GM19324 (cell line): ENCODE results near the gene ADAM15.

Experiments
- ATAC-seq: cut with Tn5 transposase; IDR thresholded peaks from one replicate; pipeline ENCODE4 v1.9.1; 2021; ENCODE audit warnings: mild to moderate bottlenecking, moderate library complexity; ENCODE audit not compliant: unreplicated experiment, low FRiP score

The ADAM15 gene, protein sequence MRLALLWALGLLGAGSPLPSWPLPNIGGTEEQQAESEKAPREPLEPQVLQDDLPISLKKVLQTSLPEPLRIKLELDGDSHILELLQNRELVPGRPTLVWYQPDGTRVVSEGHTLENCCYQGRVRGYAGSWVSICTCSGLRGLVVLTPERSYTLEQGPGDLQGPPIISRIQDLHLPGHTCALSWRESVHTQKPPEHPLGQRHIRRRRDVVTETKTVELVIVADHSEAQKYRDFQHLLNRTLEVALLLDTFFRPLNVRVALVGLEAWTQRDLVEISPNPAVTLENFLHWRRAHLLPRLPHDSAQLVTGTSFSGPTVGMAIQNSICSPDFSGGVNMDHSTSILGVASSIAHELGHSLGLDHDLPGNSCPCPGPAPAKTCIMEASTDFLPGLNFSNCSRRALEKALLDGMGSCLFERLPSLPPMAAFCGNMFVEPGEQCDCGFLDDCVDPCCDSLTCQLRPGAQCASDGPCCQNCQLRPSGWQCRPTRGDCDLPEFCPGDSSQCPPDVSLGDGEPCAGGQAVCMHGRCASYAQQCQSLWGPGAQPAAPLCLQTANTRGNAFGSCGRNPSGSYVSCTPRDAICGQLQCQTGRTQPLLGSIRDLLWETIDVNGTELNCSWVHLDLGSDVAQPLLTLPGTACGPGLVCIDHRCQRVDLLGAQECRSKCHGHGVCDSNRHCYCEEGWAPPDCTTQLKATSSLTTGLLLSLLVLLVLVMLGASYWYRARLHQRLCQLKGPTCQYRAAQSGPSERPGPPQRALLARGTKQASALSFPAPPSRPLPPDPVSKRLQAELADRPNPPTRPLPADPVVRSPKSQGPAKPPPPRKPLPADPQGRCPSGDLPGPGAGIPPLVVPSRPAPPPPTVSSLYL

DNA sequence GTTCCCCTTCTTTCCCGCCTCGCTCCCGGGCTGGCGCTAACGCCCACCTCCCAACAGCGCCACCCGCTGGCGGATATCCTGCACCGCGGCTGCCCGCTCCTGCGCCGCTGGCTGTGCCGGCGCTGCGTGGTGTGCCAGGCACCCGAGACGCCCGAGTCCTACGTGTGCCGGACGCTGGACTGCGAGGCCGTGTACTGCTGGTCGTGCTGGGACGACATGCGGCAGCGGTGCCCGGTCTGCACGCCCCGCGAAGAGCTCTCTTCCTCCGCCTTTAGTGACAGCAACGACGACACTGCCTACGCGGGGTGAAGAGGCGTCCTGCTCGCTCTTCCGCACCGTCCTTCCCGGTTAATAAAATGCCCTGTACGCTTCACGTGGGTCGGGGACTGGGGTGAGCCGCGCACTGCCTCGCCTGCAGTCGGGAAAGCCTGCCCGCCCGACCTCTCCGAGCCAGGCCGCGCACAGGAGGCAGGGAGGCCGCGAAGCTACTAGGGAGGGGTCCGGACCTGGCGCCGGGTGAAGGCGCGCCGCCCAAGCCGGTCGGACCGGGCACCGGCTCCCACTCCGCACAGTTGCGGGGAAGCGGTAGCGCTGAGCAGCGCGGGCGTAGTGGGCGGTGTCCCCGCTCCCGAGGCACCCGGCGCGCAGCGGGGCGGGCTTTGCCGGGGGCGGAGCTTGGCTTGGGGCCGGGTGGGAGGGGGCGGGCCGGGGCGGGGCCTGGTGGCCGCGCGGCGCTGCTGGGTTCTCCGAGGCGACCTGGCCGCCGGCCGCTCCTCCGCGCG lies at the start of gene ADAM15:
Gene ADAM15 (plus strand): TSS at position 757 of the 782 bp plus-strand sequence. CDS start 71 bp downstream, outside the sequence.
- ATAC-seq = peak; percentile 62

DNA sequence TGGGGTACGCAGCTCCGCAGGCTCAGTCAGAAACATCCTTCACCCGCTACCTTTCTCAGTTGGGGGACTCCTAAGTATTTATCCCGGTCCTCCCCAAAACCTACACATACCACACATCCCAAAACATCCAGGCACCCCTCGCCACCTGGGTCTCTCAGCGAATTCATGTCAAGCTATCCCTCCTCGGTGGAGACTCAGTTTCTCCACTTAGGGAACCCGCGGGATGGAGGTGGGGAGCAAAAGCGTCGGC lies 49.8 kb upstream of the ADAM15 start:
- peak; percentile 4 for ATAC-seq

DNA sequence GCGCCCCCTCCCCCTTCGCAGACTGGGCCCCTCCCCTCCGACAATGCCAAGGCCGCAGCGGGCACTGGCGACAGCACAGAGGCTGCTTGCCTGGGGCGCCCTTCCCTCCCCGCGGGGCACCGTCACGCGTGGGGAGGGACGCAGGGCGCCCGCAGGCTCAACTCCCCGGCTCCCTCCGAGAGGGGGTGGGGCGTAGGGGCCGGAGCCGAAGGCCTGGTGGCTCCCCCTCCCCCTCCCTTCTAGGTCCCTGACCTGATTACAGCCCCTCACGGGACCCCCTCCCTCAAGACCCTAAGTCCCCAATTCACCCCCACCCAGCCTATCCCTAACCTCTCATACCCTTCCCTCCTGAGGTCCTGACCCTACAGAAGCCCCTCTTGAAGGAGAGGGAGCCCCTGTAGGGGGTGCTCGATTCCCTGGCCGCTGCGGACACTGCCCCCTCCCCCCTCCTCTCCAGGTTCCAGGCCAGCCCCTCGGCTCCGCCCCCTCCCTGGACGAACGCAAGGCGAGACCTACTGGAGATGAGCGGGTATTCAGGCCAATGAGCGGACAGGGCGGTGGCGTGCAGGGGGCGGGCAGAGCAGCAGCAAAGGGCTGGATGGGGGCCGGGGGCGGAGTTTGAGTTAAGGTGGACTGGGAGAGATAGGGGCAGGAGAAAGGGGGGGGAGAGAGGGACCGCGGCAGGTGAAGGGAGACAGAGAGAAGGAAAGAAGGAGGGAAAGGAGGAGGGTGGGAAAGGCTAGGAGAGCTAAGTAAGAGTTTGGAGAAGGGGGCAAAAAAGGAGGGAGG lies 49.2 kb upstream of the ADAM15 start:
- ATAC-seq = peak; percentile 65

DNA sequence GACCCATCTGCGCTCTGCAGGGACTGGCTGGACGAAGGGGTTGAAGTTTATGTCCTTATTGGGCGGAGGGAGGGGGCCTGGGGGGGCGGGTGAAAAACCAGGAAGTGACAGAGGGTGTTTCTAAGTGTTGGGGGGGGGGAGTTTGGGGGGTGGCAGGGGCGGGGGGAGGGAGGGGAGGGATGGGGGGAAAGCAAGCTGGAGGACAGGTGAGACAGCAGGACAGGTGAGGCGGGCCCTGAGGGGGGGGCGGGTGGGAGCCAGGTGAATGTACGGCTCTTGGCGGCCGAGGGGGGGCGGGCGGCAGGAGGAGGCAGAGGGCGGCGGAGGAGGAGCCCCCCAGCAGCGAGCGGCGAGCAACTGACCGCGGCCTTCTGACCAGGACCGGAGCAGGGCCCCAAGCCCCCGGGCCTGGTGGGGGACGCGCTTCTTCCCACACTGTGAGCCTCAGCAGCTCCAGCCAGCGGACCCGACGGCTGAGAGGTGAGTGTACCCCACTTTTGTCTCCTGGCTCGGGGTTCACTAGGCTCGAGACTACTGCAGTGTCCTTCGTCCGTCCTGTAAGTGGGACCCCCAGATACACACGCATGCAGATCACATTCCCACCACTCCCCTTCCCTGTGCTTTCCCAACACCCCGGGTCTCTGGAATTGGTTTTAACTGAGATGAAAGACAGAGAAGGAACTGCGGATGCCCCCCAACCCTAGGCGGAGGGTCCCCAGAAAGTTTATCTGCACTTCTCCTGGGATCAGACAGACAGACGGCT lies 48.5 kb upstream of the ADAM15 start, which contains the start of gene ZBTB7B:
Gene ZBTB7B (plus strand): TSS at position 339 of the 763 bp plus-strand sequence. CDS start 11,859 bp downstream, outside the sequence.
- peak; percentile 1 for ATAC-seq

DNA sequence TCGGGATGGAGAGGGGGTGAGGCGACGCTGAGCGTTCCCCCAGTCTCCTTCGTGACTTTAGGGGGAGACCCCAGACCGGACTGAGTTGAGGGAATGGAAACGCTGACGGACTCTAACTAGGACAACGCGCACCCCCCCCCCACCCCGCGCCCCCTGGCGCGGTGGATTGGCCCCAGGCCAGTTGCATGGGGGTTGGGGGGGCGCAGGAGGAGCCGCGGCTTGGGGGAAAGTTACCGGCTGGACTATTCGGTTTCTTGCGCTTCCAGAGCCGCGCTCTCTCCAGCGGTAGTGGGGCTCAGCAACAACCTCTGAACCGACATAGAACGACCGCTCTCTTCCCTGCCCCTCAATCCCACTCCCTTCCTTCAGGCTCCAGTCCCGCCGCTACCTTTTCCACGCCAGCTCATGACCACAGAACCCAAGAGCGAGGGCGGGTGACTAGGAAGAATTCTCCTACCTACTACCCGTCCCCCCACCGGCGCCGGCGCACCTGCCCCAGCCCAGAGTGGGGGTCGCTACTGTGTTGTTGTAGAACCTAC lies 47.8 kb upstream of the ADAM15 start:
- ATAC-seq = no peak

DNA sequence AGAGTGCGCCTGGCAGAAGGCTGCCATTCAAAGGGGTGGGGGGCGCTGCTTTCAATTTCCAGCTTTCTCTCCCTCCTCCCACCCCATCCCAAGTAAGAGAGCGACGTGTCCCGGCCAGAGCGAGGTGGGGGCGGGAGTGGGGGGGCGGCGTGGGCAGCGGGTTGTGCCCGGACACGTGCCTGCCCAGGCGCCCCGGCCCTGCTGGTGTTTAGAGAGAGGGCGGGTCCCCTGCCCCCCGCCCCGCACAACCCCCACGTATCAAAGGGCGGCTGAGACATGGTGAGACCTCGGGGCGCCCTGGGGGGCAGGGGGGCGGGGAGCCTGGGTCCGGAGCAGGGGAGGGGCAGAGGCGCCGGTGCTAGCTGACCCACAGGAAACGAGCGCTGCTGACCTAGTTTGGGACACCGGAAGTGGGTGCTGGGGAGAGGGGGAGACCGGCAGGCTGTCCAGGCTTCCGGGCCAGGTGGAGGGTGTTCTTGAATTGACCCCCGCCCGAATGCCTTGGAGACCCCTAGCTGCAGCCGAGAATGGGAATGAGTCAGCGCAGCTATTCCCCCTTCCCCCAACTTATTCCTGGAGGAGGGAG lies 47.3 kb upstream of the ADAM15 start:
- ATAC-seq = no peak

DNA sequence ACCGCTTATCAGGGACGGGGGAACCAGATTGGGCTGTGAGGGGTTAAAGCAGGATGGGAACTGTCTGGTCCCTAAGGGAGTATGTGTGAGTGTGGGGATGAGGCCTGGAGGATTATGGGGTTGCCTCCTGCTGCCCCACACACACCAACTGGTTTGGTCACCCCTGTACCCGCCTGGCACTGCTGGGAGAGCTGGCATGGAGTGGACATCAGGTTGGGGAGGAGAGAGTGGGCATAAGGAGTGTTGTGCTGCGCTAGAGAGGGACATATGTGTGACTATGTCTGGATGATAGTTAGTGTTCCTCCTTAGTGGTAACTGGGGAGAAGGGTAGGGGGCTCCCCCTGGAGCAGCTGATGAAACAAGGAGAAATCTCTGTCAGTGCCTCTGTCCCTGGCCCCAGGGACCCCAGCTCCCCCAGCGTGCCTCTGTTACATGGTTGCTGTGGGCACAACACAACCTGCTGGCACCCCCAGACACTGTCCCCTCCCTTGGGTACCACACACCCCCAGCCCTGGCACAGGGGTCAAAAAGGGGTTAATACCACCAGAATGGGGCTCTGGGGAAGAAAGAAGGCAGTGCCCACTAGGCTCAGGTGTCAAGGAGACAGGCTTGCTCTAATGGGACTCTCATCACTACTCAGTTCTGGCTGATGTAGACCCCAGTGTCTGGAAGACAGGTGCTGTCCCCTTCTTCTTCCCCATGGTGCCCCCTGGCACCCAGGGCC lies 46.6 kb upstream of the ADAM15 start:
- ATAC-seq = no peak

DNA sequence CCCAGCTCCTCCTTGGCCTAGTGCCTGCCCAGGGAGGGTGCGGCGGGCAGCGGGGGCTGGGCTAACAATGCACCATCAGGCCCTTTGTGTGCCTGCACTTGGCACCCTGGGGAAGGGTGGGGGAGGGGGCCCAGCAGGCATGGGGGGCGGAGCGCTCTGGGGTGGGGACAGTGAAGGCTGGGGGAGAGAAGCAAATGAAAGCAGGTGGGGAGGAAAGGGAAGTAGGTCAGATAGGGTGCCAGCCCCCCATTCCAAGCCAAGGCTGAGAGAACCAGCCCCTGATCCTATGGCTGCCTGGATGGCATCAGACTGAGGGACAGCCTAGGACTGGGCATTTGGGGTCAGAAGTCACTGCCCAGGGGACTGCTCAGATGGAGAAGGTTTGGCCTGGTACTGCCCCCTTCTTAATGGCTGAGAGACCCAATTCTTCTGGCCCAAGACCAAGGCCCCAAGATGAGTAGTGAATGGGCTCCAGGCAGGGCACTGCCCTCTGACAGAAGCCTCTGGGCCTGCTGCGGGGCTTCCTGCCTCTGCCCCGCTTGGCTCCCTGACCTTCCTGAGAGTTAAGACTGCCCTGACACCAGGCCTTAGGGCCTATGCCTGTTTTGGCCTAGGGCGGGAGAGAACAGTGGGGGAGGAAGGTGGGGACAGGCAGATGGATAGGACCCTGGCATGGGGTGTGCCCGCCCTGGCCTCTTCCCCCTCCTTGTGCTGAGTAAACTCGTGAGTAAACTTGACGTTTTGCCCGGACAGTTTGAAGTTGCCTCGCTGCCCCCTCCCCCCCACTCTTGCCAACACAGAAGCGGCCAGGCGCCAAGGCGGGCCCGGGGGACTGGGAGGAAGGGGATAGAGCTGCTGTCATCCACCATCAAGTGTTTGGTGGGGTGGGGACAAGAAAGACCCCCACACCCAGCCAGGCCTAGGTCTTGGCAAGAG lies 45.8 kb upstream of the ADAM15 start:
- ATAC-seq = no peak

DNA sequence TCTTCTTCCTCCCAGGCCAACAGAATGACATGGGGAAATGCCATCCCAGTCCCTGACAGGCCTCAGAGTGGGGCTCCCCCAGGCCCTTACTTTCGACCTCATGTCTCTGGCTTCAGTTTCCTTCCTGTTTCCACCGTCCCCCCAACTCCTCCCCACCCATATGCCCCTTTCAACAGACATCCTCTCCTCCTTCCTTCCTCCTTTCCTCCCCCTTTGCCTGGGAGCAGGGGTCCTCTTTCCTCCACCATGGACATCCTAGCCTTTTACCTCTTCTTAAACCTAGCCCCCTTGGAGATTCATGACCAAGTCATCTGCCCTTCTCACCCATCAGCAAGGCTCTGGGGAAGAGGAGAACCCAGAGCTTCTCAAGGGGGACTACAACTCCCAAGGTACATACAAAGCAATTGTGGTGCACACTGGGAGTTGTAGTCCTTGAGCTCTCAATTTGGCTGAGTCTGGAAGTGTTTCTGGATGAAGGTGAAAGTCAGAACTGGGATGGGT lies 44.5 kb upstream of the ADAM15 start:
- no peak for ATAC-seq

DNA sequence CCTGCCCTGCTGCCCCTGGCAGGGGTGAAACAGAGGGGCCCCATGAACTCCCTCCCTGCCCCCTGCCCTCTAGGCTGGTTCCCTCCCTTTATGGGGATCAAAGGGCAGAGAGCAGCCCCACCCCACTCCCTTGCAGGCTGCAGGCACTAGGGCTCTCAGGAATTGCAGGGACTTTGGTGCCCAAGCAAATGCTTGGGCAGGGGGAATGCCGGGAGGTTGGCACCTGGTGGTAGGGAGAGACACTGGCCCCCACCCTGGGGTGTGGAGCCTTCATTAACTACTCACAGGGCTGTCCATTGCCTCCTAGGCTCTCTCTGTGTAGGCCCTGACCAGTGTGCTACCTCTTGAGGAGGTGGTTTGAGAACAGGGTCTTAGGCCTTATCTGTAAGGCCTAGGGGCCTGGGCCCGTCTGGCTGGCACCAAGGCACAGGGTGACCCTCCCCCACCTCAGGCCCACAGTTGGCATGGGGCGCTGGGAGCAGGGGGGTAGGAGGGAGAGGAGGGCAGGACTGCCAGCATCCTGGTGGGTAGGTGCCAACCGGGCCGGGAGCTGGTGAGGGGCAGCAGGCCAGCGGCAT lies 43.8 kb upstream of the ADAM15 start:
- ATAC-seq = no peak

DNA sequence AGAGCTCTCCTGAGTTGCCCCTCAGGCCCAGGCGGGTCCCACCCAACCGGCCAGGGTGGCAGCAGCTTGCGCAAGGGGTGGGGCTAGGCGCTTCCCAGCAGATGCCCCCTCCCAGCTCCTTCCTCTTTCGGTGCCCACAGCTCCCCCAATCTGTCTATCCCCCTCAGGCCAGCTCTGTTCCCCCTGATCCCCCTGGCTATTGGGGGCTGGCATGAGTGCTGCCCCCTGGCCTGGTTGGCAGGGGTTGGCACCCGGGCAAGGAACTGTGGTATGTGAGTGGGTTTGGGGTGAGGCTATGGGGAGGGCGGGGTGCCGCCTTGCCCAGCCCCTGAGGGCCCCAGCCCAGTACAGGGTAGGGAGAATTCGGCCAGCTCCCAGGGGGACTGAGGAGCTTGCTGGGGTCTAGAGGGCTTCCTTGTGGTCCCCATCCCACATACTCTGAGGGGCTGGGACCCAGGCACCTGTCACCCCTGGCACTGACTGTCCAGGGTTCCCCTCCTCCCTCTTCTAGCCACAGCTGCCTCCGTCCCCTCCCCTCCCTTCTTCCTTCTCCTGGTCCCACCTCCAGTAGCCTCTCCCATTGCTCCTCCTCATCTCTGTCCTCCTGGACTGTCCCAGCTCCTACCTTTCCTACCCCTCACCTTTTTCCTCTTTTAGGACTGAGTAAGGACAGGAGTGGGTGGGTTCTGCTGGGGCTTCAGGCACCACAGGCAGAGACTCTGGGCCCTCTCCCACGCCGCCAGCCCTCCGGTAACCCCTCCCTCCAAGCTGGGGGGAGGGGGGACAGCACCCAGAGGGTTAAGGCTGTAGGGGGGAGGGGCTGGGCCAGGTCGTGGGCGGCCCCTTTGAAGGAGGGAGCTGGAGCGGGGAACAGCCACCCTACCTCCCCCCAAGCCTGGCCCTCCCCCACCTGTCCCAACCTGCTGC lies 42.8 kb upstream of the ADAM15 start:
- ATAC-seq = no peak

DNA sequence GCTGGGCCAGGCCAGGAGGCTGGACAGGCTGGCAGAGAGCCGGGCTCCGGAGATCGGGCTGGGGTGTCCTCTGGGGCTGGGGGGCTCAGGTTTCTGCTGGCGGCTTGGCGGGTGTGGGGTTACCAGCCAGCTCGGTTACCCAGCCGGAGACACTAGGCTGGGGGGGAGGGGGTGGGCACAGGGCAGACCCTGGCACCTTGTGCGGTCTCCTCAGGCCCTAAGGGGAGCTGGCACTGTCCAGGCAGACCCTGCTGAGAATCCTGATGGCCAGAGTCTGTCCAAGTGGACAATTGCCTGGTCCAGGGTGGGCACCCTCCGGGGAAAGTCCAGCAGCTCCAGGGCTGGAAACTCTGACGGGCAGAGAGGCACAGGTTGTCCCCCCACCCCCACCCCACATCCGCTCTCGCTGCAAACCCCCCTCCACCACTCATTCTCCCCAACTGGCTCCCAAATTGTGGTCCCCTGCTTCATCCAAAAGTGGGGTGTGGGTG lies 41.9 kb upstream of the ADAM15 start:
- no peak for ATAC-seq

DNA sequence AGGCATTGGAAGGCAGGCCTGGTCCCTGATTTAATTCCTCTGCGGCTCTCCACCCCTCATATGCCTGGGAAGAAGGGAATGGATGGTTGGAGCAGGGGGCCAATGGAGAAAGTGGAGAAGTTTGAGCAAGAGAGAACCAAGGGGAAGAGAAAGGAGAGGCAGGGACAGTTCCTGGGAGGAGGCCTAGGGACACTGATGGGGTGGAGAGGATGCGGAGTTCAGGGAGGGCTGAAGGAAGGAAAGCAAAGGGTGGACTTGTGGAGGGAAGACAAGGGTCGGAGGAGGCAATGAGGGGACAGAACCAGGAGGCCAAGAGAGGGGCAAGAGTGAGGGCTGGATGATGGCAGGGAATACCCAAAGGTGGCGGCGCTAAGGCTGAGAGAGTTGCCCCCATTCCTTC lies 41.4 kb upstream of the ADAM15 start:
- ATAC-seq = no peak

DNA sequence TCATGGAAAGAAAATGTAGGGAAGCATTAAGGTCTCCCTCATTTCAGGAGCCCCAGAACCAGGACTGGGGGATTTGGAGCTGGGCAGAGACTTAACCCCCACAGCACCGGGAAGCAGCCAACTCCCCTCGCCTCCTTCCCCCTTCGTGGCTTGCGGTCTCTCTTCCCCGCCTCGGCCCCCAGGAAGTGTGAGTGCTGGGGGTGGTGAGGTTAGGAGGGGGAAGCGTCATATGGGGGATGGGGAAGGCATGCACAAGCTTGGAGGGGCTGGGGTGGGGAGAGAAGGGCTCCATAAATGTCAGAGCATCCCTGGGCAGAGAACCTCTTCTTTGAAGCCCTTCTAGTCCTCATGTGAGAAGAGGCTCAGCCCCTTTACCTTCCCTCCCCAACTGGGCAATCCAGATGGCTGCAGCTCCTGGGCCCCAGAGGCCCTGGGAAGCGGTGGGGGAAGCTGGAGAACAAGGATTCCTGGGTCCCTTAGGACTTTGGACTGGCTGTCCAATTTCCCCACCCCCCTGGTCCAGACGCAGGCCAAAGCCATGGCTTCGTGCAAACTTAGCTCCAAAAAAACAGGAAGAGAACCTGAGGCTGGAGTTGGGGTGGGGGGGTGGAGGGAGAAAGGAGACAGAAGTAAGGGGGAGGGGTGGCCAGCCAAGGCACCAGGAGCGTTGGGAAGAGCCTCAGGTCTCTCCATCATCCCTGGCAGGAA lies 40.8 kb upstream of the ADAM15 start:
- ATAC-seq = no peak

DNA sequence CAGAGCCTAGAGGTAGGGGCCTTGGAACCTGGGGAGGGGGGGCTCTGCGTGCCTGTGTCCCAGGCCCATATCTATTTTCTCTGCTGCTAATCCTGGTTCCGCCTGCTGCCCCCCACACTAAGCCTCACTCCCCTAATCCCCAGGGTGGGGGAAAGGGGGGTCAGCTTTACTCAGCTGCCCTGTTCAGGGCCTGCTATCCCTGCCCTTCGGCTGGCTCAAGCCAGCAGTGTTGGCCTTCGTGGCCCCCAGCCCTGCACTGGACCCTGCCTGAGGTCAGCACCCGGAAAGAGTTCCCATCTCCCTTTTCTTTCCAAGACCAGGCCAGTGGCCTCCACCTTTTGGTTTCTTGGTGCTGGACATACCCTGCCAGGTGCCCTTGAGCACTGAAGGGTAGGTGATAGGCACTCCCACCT lies 40.1 kb upstream of the ADAM15 start:
- no peak for ATAC-seq
